NCI-H1417 treated with DMSO at 0.1 percent for 48 hours (cell line): ENCODE data around the gene PFKM.
"Not testable (repeated sequence)": the region's sequence is repeated elsewhere in the genome, so short reads cannot be mapped to it uniquely, and the experiment has no call there.

ENCODE experiments used
- DNase-seq: peaks from one replicate; lab custom pipeline; 2025; lab: John Stamatoyannopoulos, UW

PFKM gene

DNA sequence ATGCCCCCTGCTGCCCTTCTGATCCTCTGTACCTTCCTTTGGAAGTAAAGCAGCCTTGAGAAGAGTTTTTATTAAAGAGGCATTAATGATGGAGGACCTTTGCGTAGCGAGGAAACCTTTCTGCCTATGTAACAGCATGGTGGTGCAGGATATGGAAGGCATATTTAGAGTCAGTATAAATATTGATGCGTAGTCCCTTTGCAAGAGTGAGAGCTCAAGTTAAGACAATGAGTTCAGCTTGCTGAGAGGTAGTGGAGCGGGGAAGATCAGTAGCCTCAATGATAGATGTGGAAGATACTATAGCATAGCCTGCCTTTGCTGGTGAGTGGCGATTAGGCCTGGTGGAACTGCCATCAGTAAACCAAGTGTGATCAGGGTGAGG is 7.9 kb upstream of the PFKM start:
- not testable (repeated sequence) for DNase-seq

DNA sequence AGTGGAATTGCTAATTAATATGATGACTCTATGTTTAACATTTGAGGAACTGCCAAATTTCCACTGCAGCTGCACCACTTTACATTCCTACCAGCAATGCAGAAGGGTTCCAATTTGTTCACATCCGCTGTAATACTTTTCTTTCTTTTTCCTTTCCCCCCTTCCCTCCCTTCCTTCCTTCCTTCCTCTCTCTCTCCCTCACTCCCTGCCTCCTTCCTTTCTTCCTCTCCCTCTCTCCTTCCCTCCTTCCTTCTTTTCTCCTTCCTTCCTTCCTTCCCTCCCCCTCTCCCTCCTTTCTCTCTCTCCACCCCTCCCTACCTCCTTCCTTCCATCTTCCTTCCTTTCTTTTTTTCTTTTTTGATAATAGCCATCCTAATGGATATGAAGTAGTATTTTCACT is 3.2 kb upstream of the PFKM start:
- DNase-seq: no peak

DNA sequence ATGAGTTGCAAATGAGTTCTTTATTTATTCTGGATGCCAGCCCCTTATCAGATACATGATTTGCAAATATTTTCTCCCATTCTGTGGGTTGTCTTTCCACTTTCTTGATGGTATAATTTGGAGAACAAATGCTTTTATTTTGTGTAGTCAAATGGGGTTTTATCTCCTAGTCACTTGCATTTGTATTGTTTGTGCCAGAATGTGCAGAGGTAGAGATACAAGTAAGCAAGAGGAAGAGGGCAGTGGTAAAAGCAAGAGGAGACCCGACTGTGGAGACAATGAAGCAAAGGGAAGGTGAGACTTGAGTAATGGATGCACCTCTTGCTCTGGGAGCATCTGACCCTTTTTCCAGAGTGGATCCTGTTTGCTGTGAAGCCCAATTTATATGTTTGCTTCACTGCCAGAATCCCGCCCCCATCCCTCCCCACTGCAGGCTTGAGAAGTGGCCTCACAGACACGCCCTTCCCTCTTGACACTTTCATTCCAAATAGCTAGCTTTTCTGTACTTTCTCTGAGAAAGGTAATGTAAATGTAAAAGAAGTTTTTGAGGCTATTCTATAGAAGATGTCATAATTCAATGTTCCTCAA is 786 bp upstream of the PFKM start:
- DNase-seq: no peak

DNA sequence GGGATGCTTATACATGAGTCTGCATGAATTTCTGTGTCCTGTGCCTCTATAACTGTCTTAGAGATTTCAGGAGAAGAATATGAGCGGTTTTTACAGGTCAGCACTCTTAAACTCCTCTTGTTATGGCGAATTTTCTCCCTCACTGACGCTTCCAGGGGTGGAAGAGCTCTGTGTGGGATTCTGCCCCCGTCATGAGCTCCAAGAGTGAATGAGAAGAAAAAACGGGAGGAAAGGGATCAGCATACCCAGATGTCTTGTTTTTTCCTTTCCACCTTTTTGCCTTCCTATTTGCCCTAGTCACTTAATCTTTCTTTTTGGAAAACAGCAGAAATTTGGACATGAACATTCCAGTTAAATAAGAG is 651 bp downstream of the PFKM start:
- DNase-seq: no peak

DNA sequence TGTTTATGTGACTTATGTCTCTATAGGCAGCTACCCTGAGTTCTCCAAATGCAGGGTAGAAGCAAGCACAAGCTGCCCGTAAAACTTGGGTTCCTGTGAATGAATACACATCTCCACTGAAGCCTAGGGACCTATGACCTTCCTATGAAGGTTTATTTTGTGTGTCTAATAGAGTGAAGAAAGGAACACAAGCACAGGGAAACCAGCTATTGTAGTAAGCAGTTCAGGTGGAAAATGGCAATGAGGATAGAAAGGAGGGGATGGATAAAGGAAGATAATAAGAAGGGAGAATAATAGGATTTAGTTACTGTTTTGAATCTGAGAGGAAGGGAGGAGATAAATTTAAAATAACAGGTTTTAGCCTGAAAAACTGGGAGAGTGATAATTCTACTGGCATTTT is 2.4 kb downstream of the PFKM start:
- no peak for DNase-seq

DNA sequence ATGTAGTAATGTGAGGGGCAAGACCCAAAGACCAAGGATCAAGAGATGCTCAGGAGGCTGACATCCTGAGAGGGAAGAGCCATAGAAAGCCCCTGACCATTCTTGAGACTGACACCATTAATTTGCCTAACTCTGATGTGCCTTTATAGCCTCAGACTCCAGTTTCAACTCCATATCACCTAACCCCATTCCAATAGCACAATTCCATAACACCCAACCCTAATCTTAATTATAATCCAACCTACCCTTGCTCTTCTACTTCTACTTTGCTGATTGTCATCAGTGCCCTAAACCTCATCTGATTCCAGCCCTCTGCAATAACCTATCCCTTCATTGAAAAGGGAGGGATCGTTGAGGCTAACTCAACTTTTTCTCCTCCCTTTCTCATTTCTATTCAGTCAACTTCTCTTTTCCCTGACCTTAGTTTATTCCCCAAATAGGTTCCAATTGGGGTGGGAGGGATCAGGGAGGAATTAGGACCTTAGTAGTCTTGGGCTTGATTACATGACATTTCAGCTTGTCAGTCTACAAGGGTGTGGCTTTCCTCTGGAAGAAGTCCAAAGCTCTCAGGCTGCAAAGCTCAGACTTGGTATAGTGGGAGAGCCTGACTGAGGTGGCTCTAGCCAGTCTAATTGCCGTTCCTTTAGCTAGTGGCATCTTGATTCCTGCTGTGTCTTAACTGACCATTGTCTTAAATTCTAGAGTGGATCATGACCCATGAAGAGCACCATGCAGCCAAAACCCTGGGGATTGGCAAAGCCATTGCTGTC is 3.1 kb downstream of the PFKM start:
- no peak for DNase-seq

DNA sequence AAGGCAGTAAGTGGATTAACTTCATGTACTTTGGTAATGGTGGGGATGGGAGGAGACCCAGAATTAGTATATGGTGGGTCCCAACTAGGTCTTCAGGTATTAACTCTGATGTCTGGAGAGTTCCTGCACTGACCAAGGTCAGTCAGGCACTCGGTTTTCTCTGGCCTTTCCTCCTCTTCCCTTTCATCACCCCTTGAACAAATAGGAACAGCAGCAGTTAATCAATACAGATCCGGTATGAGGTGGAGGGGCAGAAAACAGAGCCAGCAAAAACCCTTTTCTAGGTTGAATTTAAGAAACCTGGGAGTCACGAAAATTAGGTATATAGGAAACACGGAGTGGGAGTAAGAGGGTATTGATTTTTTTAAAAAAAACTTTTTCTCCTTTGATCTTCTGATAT is 4.0 kb downstream of the PFKM start:
- no peak for DNase-seq

DNA sequence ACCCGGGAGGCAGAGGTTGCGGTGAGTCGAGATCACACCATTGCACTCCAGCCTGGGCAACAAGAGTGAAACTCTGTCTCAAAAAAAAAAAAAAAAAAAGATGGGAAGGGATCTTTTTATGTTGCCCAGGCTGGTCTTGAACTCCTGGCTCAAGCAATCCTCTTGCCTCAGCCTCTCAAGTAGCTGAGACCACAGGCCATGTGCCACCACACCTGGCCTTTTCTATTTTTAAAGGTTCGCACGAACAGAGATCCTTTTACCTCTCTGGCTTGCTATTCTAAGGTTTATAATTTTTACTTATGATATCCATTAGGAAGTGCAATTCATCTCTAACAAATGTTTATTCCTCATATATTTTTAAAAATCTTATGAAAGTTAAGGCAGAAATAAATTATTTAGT is 6.4 kb downstream of the PFKM start:
- DNase-seq: not testable (repeated sequence)

DNA sequence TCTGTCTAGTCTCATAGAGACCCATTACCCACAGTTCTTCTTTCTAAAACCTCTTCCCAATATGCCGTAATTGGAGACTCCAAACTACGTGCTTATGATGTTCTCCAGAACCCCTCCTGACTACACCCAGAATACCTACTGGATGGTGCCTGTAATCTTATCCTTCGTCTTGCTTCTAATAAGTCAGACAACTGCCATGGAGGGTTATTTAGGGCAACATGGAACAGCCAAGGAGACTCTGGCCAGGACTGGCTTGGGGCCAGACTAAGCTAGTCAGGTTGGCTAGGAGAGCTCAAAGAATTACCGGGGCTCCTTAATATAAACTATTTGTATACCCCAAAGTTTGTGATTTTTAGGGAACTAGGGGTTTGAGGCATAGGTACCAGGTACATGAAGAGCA is 6.8 kb downstream of the PFKM start:
- DNase-seq: no peak

DNA sequence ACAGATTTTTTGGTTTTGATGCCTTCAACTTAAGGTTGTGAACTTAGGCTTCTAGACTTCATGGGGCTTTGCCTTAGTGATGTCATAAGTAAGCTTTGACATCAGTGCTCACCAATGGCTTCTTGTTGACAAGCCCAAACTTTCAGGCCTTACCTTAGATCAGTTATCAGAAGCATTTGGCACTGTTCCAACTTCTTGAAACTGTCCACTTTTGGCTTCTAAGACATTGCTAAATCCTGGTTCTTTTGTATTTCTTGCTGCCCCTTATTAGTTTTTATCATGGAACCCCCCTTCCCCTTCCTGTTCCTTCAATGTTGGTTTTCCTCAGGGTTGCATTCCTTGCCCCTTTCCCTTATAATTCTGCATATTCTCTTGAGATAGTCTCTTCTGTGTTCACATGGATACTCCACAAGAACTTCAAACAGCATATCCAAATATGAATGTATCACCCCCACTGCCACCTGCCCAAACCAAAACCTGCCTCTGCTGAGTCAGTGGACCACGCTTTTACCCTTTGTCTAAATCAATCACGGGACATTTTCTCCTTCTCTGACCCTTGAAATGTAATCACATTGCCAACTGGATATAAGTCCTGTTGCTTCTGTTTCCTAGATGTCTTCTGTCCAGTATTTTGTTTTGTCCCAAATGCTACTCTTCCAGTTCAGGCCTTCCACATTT is 7.9 kb downstream of the PFKM start:
- DNase-seq: no peak

DNA sequence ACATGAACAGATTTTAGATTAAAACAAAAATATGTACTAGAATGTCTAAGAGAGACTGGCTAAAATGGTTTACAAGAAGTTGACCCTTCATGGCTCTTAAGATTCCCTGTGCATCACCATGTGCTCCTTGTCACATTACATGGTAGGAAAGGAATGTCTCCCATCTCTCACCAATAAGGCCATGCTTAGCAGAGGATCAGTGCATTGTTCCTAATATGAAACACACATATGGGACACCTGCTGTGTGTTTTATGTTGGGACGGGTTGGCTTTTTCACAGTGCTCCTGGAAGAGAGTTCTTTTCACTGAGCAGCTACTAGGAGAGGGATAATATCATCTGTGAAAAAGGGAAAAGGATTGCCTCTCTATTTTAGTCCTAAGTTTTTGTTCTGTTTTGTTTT is 9.6 kb downstream of the PFKM start:
- DNase-seq: no peak

DNA sequence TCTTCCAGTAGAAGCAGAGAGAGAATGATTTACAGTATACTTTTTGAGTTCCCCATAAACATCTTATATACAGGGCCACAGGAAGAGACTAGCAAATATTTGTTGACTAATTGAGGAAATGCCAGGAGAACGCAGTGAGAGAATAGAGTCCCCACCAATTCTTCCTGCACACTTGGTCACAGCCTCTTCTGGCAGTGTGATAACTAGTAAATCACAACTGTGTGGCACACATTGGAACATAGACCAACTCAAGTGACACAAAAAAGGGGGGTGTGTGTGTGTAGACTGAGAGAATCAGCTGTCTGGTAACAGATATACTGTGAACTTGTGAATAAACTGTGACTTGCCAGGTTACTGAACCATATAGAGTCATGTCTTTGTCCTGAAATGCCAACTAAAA is 10.2 kb downstream of the PFKM start:
- DNase-seq: no peak

DNA sequence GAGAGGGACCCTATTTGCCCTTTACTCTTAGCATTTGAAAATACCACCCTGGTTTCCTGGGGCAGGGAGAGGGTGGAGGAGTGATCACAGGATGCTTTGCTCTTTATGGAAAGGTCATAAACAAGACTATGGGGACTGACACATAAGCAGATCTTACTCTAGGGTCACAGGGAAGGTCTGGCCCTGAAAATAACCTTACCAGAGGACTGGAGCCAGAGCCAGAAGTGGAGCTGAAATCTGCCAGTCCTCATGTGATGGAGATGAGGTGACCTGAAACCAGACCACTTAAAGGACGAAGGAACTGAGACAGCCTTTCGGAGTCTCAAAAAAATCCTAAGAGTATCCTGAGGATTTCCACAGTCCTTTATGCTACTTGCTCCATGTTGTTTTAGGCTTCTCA is 12.4 kb downstream of the PFKM start:
- no peak for DNase-seq

DNA sequence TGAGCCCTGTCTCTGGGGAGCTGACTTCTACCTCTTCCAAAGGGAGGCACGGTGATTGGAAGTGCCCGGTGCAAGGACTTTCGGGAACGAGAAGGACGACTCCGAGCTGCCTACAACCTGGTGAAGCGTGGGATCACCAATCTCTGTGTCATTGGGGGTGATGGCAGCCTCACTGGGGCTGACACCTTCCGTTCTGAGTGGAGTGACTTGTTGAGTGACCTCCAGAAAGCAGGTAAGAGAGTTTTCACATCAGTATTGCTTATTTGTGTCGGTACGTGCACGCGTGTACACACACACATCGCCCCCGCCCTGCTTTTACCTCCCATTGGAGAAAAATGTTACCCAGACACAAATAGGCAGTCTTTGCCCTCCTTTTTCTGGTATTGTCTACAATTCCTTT is 13.7 kb downstream of the PFKM start:
- DNase-seq: no peak

DNA sequence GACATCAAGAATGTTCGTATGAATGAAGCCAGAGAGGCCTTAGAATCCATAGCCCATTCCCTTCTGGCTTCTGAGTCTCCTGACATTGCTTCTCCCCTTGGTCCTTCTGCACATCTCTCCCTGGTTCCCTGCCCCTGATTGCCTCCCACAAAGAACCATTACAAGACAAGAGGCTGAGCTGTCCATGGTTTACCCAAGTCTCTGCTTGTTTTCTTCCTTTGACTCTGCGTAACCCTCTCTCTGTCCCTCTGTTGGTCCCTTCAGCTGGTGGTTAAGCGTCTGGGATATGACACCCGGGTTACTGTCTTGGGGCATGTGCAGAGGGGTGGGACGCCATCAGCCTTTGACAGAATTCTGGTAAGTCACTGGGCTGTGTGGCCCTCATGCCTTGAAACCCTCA is 15.9 kb downstream of the PFKM start:
- DNase-seq: no peak

DNA sequence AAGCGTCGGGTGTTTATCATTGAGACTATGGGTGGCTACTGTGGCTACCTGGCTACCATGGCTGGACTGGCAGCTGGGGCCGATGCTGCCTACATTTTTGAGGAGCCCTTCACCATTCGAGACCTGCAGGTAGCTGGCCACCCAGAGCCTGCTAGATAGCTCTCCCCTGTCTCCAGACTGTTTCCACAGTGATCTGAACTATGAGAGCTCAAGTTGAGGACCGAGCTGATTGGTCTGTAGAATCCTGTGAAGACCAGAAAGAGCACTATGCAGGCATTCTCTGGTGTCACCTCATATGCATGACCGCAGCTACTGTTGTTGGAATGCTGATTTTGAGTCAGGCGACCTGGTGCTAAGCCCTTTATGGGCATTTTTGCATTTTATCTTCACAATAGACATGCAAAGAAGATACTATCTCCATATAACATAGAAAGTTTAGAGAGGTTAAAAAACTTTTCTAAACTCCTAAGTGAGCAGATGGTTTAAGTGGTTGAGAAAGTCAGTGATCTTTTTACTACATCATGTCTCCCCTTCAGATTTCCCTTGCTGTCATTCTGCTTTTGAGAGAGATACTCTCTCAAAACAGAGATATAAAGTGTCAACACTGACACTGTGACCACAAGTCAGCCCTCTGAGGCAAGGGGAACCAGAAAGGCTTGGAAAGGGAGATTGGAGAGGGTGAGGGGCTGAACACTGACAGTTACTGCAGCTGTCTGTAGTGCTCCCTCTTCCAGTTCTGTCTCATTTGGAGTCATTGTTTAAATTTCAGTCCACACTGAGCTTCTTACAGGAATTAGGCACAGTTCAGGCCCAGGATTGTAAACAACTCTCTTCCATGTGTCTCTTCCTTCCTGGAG is 23.9 kb downstream of the PFKM start:
- DNase-seq: no peak

DNA sequence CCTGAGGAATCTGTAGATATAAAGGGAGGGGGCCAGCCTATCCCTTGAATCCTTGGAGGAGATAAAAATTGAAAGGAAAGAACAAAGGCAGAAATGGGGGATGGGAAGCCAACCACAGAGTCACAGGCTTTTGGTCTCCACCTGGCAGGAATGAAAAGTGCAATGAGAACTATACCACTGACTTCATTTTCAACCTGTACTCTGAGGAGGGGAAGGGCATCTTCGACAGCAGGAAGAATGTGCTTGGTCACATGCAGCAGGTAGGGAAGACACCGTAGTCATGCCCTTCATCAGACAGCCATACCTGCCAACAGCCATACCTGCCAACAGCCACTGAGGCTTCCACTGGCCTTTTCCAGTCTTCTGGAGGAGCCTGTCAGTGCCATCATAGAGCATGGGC is 24.7 kb downstream of the PFKM start:
- no peak for DNase-seq

DNA sequence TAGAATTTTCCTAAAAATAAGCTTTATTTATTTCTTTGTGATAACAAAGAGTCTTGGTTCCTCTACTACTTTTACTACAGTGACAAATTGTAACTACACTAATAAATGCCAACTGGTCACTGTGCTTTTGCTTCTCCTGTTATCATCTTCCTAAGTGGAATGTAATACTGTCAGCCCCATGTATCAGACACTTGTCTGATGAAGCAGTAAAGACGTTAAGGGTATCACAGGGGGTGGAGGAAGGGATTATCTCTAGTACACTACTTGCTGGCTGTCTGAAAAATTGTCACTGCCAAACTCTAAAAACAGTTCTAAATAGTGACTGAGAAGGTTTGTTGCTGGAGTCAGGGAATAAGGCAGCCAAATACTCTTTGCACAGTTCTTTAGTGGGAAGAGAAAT is 26.8 kb downstream of the PFKM start:
- no peak for DNase-seq

DNA sequence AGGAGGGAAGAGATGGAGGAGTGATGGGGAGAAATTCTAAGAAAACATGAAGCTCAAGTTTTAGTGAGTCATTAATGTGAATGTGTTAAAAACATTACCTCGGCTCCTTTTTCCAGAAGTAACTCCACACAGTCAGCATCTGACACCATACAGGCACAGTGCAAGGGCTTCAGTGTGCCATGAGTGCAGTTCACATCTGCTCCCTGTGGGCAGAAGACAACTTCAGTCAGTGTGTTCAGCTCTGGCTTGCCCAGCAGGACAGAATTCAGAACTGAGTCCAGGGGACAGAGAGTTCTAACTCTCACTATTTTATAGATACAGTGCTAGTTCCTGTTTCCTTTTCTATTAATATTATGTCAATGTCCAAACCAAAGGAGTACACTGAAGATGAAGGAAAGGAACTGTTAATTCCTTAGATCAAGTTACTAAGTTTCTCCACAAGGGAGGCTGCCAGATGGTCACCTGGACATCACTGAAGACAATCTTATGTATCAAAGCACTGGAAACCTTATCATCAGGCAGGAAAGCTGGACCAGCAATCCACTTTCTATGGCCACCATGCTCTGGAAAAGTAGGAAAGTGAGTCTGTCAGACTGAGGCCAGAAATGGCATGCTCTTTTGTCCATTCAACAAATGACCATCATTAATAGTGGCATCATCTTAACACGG is 32.1 kb downstream of the PFKM start:
- DNase-seq: no peak

DNA sequence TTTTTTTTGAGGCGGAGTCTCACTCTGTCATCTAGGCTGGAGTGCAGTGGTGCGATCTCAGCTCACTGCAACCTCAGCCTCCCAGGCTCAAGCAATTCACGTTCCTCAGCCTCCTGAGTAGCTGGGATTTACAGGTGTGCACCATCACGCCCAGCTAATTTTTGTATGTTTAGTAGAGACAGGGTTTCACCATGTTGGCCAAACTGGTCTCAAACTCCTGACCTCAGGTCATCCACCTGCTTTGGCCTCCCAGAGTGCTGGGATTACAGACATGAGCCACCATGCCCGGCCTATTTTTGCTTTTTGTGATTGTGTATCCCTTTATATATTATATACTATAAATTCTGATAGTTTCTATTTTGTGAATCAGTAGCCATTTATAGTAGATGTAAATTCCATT is 36.6 kb downstream of the PFKM start:
- DNase-seq: not testable (repeated sequence)

DNA sequence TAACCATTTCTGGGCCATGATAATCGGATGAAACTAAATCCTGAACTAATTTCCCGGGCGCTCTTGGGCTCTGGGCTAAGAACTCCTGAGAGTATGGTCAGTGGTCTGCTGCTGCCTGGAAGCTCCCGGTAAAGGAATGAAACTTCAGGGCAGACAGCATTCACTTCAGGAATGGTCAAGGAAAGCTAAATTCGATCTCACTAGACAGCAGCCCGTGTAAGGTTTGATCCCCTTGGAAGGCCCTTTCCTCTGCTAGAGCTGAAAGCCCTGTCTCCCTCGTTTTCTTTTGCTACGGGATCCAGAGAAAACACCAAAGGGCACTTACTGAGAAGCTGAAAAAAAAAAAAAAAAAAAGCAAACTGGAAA is 37.5 kb downstream of the PFKM start:
- no peak for DNase-seq
